ENCODE measurements around the gene NUBPL.

NUBPL gene

GRCh38 chr14:31578266-31578665 is 17.1 kb downstream of the NUBPL start:
- Histone ChIP-seq H4K20me1 (ENCODE audit: insufficient read depth, low read length, poor library complexity, severe bottlenecking) (no peaks in the 10 kb centered on the region), H3K36me3 (ENCODE audit: insufficient read depth, low read length) (no peaks in the 10 kb centered on the region; the same call in 1 of the 2 replicates), H3K27me3 (ENCODE audit: insufficient read depth, low read length, poor library complexity, severe bottlenecking) (no peaks in the 10 kb centered on the region), H3F3A (ENCODE audit: low read depth) (no peaks in the 10 kb centered on the region), H3K9me2 (replicated peaks; ENCODE audit: low read depth, low read length) (no peaks in the 10 kb centered on the region), H3K9me3 (ENCODE audit: insufficient read depth, low read depth, low read length) (no peaks in the 10 kb centered on the region), H3K79me2 (ENCODE audit: insufficient read depth, low read length) (no peaks in the 10 kb centered on the region), H3K9ac (ENCODE audit: low read depth, low read length, poor library complexity, severe bottlenecking) (no peak overlapping the region), H3K4me1 (ENCODE audit: insufficient read depth, low read length, poor library complexity, severe bottlenecking) (no peaks in the 10 kb centered on the region), H2AFZ (ENCODE audit: low read length) (no peak overlapping the region), H3K4me3 (ENCODE audit: low read length, poor library complexity, severe bottlenecking) (no peak overlapping the region), H3K4me2 (ENCODE audit: low read depth, low read length, poor library complexity, severe bottlenecking) (no peak overlapping the region)
- TF ChIP-seq EZH2phosphoT487 (IDR thresholded peaks at IDR 0.05; ENCODE audit: borderline replicate concordance) = no peak
- TF ChIP-seq CTCF (conservative IDR thresholded peaks at IDR 0.05; ENCODE audit: low read length) = no peak

- no peak overlapping the region for H3K9ac ChIP-seq (ENCODE audit: low read depth, low read length, poor library complexity, severe bottlenecking)
- no peaks in the 10 kb centered on the region; the same call in 1 of the 2 replicates for H3K36me3 ChIP-seq (ENCODE audit: insufficient read depth, low read length)
- H3K9me3 ChIP-seq (ENCODE audit: insufficient read depth, low read depth, low read length) = no peaks in the 10 kb centered on the region
- no peaks in the 10 kb centered on the region for H3K27me3 ChIP-seq (ENCODE audit: insufficient read depth, low read length, poor library complexity, severe bottlenecking)
- no peak for TF ChIP-seq CTCF (conservative IDR thresholded peaks at IDR 0.05; ENCODE audit: low read length)
- TF ChIP-seq EZH2phosphoT487 (IDR thresholded peaks at IDR 0.05; ENCODE audit: borderline replicate concordance) = no peak
- no peaks in the 10 kb centered on the region for H3K9me2 ChIP-seq (replicated peaks; ENCODE audit: low read depth, low read length)
- no peak overlapping the region for H3K4me3 ChIP-seq (ENCODE audit: low read length, poor library complexity, severe bottlenecking)
- no peaks in the 10 kb centered on the region for H3K79me2 ChIP-seq (ENCODE audit: insufficient read depth, low read length)
- no peak overlapping the region for H3K4me2 ChIP-seq (ENCODE audit: low read depth, low read length, poor library complexity, severe bottlenecking)
- no peaks in the 10 kb centered on the region for H4K20me1 ChIP-seq (ENCODE audit: insufficient read depth, low read length, poor library complexity, severe bottlenecking)
- H3F3A ChIP-seq (ENCODE audit: low read depth) = no peaks in the 10 kb centered on the region
- no peaks in the 10 kb centered on the region for H3K4me1 ChIP-seq (ENCODE audit: insufficient read depth, low read length, poor library complexity, severe bottlenecking)
- H2AFZ ChIP-seq (ENCODE audit: low read length) = no peak overlapping the region
Measured at GRCh38 chr14:31578792-31579501, 17.7 kb downstream of the NUBPL start.

GRCh38 chr14:31580234-31580633 is 19.0 kb downstream of the NUBPL start:
- Histone ChIP-seq H3K9ac (ENCODE audit: low read depth, low read length, poor library complexity, severe bottlenecking) (no peak overlapping the region), H3K27me3 (ENCODE audit: insufficient read depth, low read length, poor library complexity, severe bottlenecking) (no peaks in the 10 kb centered on the region), H2AFZ (ENCODE audit: low read length) (no peak overlapping the region), H3K9me3 (ENCODE audit: insufficient read depth, low read depth, low read length) (no peaks in the 10 kb centered on the region), H3K79me2 (ENCODE audit: insufficient read depth, low read length) (no peaks in the 10 kb centered on the region), H3K36me3 (ENCODE audit: insufficient read depth, low read length) (no peaks in the 10 kb centered on the region; the same call in 1 of the 2 replicates), H3K4me2 (ENCODE audit: low read depth, low read length, poor library complexity, severe bottlenecking) (no peak overlapping the region), H3F3A (ENCODE audit: low read depth) (no peaks in the 10 kb centered on the region), H3K9me2 (replicated peaks; ENCODE audit: low read depth, low read length) (no peaks in the 10 kb centered on the region), H4K20me1 (ENCODE audit: insufficient read depth, low read length, poor library complexity, severe bottlenecking) (no peaks in the 10 kb centered on the region), H3K4me1 (ENCODE audit: insufficient read depth, low read length, poor library complexity, severe bottlenecking) (no peaks in the 10 kb centered on the region), H3K4me3 (ENCODE audit: low read length, poor library complexity, severe bottlenecking) (no peak overlapping the region)
- TF ChIP-seq CTCF (conservative IDR thresholded peaks at IDR 0.05; ENCODE audit: low read length) = no peak
